A549 (cell line): ENCODE measurements around the gene GREB1. TPM values are rescaled to one million over a fixed set of nuclear protein-coding genes. Genes with fewer than 3 reads are reported as not detected.

Experiments
- ATAC-seq, 2 experiments: fragments of 200-7000 bp in 1 of 2; fragments of >200 bp in 1 of 2; cut with Nextera tagmentation in 1 of 2; cut with Tn5 transposase in 1 of 2; 3 replicates each; pipeline versions ENCODE4 v1.8.0 to v1.9.1; 2018 to 2020; ENCODE audit warnings: mild to moderate bottlenecking in 1 of 2, moderate library complexity in 1 of 2
- CTCF ChIA-PET: fragments of 300-600 bp; sonication (Branson Sonifier 250); formaldehyde crosslinking; extraction: SDS; loops from one replicate; lab custom pipeline; 2021; ENCODE audit warnings: antibody characterized with exemption, inconsistent platforms; lab: Yijun Ruan, JAX
- POLR2A ChIA-PET: fragments of 350-600 bp; formaldehyde crosslinking; extraction: SDS; loops from one replicate; lab custom pipeline; 2021; ENCODE audit warnings: antibody characterized with exemption, inconsistent platforms; lab: Yijun Ruan, JAX
- DNase-seq, 2 experiments: peaks; one replicate each; pipeline versions ENCODE4 v3.0.0 to v3.0.0-alpha.2; 2011 to 2016; ENCODE audit warnings: low read depth in 1 of 2, low spot score in 1 of 2
- FAIRE-seq: peaks from 2 replicates; lab custom pipeline; 2011; peaks lifted over from hg19 to GRCh38; lab: Jason Lieb, UNC
- H3K27ac ChIP-seq, 2 experiments: fragments of >200 bp; sonication (Bioruptor Twin); formaldehyde crosslinking; 3 replicates each; pipeline ENCODE4 v1.5.1; 2016 to 2017
- H3K4me1 ChIP-seq: fragments of >200 bp; sonication (Bioruptor Twin); formaldehyde crosslinking; 3 replicates; pipeline ENCODE4 v1.6.1; 2016
- H3K4me2 ChIP-seq: fragments of >200 bp; sonication (Bioruptor Twin); formaldehyde crosslinking; 3 replicates; pipeline ENCODE4 v1.6.1; 2016
- H3K4me3 ChIP-seq: fragments of >200 bp; sonication (Bioruptor Twin); formaldehyde crosslinking; 3 replicates; pipeline ENCODE4 v1.5.1; 2016
- H3K9me3 ChIP-seq: fragments of >200 bp; sonication (Bioruptor Twin); formaldehyde crosslinking; 3 replicates; pipeline ENCODE4 v1.6.1; 2016
- BHLHE40 ChIP-seq: IDR thresholded peaks from 2 replicates; pipeline ENCODE4 v1.6.1; 2012; ENCODE audit warnings: low read depth, low read length, inconsistent platforms
- CHD2 ChIP-seq: fragments of 150-350 bp; IDR thresholded peaks from 2 replicates; pipeline ENCODE4 v1.6.1; 2014; ENCODE audit warnings: low read length; ENCODE audit not compliant: partially characterized antibody
- EP300 ChIP-seq, 2 experiments: fragments of >200 bp; sonication (Bioruptor Twin); formaldehyde crosslinking; IDR thresholded peaks; 2 replicates in 1 of 2; 3 replicates in 1 of 2; pipeline ENCODE4 v1.6.1; 2016 to 2017
- HDAC2 ChIP-seq: fragments of 200-600 bp; sonication (generic); IDR thresholded peaks from 2 replicates; pipeline ENCODE4 v1.6.1; 2016
- HOXA7 ChIP-seq: fragments of 250-450 bp; sonication (Bioruptor Pico); IDR thresholded peaks from 2 replicates; pipeline ENCODE4 v1.5.0; 2020; ENCODE audit warnings: mild to moderate bottlenecking, moderate library complexity
- HOXB5 ChIP-seq: fragments of 250-450 bp; sonication (Bioruptor Pico); IDR thresholded peaks from 2 replicates; pipeline ENCODE4 v1.5.0; 2020; ENCODE audit warnings: mild to moderate bottlenecking, moderate library complexity
- JUN ChIP-seq, 2 experiments: fragments of >200 bp; sonication (Bioruptor Twin); formaldehyde crosslinking; IDR thresholded peaks; 2 replicates in 1 of 2; 3 replicates in 1 of 2; pipeline ENCODE4 v1.6.1; 2016 to 2017
- JUNB ChIP-seq: fragments of >200 bp; sonication (Bioruptor Twin); formaldehyde crosslinking; IDR thresholded peaks from 2 replicates; pipeline ENCODE4 v1.6.1; 2016
- KDM5A ChIP-seq: fragments of 200-600 bp; sonication (generic); IDR thresholded peaks from 2 replicates; pipeline ENCODE4 v1.6.1; 2016; ENCODE audit warnings: antibody characterized with exemption, mild to moderate bottlenecking
- MAZ ChIP-seq: fragments of 150-350 bp; IDR thresholded peaks from 2 replicates; pipeline ENCODE4 v1.6.1; 2014; ENCODE audit warnings: antibody characterized with exemption, low read depth, low read length, borderline replicate concordance
- PHF8 ChIP-seq: fragments of 200-600 bp; sonication (generic); IDR thresholded peaks from 2 replicates; pipeline ENCODE4 v1.6.1; 2016; ENCODE audit warnings: low read depth, mild to moderate bottlenecking, antibody characterized with exemption, moderate library complexity, borderline replicate concordance
- POLR2A ChIP-seq: IDR thresholded peaks from 2 replicates; pipeline ENCODE4 v1.6.1; 2012; ENCODE audit warnings: mild to moderate bottlenecking, low read length
- RARB ChIP-seq: fragments of 250-450 bp; sonication (Bioruptor Pico); IDR thresholded peaks from 2 replicates; pipeline ENCODE4 v1.8.0; 2021; ENCODE audit warnings: mild to moderate bottlenecking, moderate library complexity
- RFX5 ChIP-seq: fragments of 450-650 bp; IDR thresholded peaks from 2 replicates; pipeline ENCODE4 v1.7.1; 2014; ENCODE audit warnings: antibody characterized with exemption, mild to moderate bottlenecking, moderate library complexity
- RNF2 ChIP-seq: fragments of 200-600 bp; sonication (generic); IDR thresholded peaks from 2 replicates; pipeline ENCODE4 v1.6.1; 2016; ENCODE audit warnings: low read depth, mild to moderate bottlenecking, antibody characterized with exemption, moderate library complexity, borderline replicate concordance
- ZSCAN20 ChIP-seq: fragments of 250-450 bp; sonication (Bioruptor Pico); IDR thresholded peaks from 2 replicates; pipeline ENCODE4 v1.8.0; 2022; ENCODE audit warnings: mild to moderate bottlenecking, moderate library complexity
- WGBS: methylation state at CpG from one replicate; pipeline ENCODE4 v1.1.6; 2017; ENCODE audit errors: missing lambda C conversion rate; 5-methylcytosine and 5-hydroxymethylcytosine counted together
- polyA plus RNA-seq, 4 experiments: library from polyadenylated mRNA; depleted of rRNA in 3 of 4; stranded (reverse); fragments of >200 nt; fragmentation: RNase III in 1 of 4; extraction: RNeasy Plus Mini Kit Qiagen cat#74134 plus additional on column Dnase treatment in 1 of 4; gene quantifications; 2 replicates in 3 of 4; 3 replicates in 1 of 4; pipeline ENCODE4 v1.2.3, GENCODE V29; 2011 to 2017
- TF ChIP-seq, protein P1 (sequence below): IDR thresholded peaks from 2 replicates; pipeline ENCODE4 v1.6.1; 2012
- TF ChIP-seq, protein P2 (sequence below): fragments of 250-450 bp; sonication (Bioruptor Pico); IDR thresholded peaks from 2 replicates; pipeline ENCODE4 v1.5.0; 2021; ENCODE audit warnings: mild to moderate bottlenecking, moderate library complexity, borderline replicate concordance
- TF ChIP-seq, protein P3 (sequence below): IDR thresholded peaks from 2 replicates; pipeline ENCODE4 v1.6.1; 2012; ENCODE audit warnings: low read depth, borderline replicate concordance
- TF ChIP-seq, protein P4 (sequence below): fragments of 250-450 bp; sonication (Bioruptor Pico); IDR thresholded peaks from 2 replicates; pipeline ENCODE4 v1.5.0; 2020; ENCODE audit warnings: low read depth, mild to moderate bottlenecking, moderate library complexity

GREB1 gene
- polyA plus RNA-seq, 2 of the 4 experiments (the other 2 are of a cell fraction), result 1.1 to 1.3 TPM

DNA sequence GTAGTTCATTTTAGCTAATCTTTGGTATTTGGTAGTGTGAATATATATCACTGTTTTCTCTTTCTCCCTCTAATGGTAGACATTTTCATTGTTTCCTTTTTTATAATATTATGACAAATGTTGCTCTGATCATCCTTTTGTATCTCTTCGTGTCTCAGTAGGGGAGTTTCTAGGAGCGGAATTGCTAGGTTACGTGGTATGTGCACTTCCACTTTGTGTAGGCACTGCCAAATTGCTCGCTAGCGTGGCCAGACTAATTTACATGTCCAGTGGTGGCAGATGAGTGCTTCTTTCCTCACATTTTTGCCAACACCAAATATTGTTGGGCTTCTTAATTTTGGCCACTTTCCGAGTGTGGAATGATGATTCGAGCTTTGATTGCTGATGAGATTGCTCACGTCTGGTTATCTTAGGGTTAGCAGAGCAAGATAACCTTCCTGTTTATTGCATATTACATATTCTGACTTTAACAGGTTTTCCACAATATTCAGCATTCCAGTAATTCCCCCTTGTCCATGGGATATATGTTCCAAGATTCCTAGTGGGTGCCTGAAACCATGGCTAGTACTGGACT, 30.4 kb upstream of the GREB1 start:
- Histone ChIP-seq H3K4me1 (peaks cover 5% of the 10 kb centered on the region), H3K9me3 (peaks cover 16% of the 10 kb centered on the region; the same call in 2 of the 3 replicates), H3K4me2 (no peak overlapping the region), H3K4me3 (no peak overlapping the region), H3K27ac (no peak overlapping the region)
- 54% methylated on average over 8 of the region's 8 CpGs for WGBS
- ChIA-PET POLR2A (no interaction called here), CTCF (interaction anchor here (0.6 kb wide), 1 partner anchor 165 kb away, joined by 3 read pairs; no protein-coding TSS in a partner anchor)
- ATAC-seq, result no peak
- TF ChIP-seq HOXA7 (no peak), MAZ (no peak), CHD2 (no peak), JUN (IDR thresholded peaks at IDR 0.05) (no peak), JUNB (no peak), RNF2 (no peak), RFX5 (no peak), EP300 (IDR thresholded peaks at IDR 0.05) (no peak), ZSCAN20 (CRISPR knock-in tag) (no peak), KDM5A (no peak), HDAC2 (no peak), POLR2A (no peak)
- TF ChIP-seq, protein P1, sequence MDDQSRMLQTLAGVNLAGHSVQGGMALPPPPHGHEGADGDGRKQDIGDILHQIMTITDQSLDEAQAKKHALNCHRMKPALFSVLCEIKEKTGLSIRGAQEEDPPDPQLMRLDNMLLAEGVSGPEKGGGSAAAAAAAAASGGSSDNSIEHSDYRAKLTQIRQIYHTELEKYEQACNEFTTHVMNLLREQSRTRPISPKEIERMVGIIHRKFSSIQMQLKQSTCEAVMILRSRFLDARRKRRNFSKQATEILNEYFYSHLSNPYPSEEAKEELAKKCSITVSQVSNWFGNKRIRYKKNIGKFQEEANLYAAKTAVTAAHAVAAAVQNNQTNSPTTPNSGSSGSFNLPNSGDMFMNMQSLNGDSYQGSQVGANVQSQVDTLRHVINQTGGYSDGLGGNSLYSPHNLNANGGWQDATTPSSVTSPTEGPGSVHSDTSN, result no peak
- TF ChIP-seq, protein P2, sequence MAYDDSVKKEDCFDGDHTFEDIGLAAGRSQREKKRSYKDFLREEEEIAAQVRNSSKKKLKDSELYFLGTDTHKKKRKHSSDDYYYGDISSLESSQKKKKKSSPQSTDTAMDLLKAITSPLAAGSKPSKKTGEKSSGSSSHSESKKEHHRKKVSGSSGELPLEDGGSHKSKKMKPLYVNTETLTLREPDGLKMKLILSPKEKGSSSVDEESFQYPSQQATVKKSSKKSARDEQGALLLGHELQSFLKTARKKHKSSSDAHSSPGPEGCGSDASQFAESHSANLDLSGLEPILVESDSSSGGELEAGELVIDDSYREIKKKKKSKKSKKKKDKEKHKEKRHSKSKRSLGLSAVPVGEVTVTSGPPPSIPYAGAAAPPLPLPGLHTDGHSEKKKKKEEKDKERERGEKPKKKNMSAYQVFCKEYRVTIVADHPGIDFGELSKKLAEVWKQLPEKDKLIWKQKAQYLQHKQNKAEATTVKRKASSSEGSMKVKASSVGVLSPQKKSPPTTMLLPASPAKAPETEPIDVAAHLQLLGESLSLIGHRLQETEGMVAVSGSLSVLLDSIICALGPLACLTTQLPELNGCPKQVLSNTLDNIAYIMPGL (CRISPR knock-in tag), result no peak
- TF ChIP-seq, protein P3, sequence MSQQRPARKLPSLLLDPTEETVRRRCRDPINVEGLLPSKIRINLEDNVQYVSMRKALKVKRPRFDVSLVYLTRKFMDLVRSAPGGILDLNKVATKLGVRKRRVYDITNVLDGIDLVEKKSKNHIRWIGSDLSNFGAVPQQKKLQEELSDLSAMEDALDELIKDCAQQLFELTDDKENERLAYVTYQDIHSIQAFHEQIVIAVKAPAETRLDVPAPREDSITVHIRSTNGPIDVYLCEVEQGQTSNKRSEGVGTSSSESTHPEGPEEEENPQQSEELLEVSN, result no peak
- TF ChIP-seq, all 56 proteins: peak for 0
- no peak for FAIRE-seq
- DNase-seq, result peak in 1 of 2 experiments; percentile 19

DNA sequence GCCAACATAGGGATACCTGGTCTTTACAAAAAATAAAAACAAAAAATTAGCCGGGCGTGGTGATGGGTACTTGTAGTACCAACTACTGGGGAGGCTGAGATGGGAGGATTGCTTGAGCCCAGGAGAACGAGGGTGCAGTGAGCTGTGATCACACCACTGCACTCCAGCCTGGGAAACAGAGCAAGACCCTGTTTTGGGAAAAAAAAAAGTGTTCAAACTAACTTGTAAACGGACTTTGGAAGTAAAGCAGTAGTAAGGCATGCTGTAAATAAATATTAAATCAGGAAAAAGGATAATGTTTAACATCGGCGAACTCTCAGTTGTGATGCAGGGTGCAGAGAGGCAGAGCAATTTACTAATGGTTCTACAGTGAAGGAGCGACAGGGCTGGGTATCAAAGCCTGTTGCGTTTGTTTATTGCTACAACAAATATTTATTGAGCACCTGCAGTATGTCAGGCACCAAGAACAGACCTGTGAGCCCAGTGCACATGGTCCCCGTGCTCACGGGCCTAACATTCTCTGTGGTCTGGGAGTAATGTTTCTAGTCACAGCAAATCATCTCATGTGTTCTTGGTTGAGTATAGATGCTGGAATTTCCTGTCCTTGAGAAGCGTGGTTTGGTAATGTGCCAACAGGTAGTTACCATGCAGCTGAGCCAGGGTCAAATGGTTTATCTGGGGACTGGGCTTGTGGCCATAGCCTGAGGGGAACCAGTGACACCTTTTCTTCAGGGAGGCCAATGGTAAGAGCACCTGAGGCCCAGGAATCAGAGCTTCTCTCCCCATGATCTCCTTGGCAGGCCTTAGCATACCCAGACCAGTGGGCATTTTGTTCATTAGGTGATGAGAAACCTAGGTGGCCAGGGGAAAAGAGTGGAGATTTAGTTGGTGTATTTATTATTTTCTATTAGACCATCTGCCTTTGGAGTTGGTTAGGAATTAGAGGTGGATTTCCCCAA, 27.9 kb upstream of the GREB1 start:
- Histone ChIP-seq H3K4me1 (no peaks in the 10 kb centered on the region), H3K9me3 (peaks cover 16% of the 10 kb centered on the region; the same call in 2 of the 3 replicates), H3K27ac (no peak overlapping the region), H3K4me3 (no peak overlapping the region), H3K4me2 (no peak overlapping the region)
- ATAC-seq (no peak), FAIRE-seq (no peak), DNase-seq (no peak)
- TF ChIP-seq HOXB5, result no peak
- no peak for TF ChIP-seq PHF8
- no peak for TF ChIP-seq BHLHE40
- TF ChIP-seq, protein P4, sequence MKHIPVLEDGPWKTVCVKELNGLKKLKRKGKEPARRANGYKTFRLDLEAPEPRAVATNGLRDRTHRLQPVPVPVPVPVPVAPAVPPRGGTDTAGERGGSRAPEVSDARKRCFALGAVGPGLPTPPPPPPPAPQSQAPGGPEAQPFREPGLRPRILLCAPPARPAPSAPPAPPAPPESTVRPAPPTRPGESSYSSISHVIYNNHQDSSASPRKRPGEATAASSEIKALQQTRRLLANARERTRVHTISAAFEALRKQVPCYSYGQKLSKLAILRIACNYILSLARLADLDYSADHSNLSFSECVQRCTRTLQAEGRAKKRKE (CRISPR knock-in tag), result no peak
- TF ChIP-seq HOXA7, result no peak
- no peak for TF ChIP-seq MAZ
- no peak for TF ChIP-seq RARB (CRISPR knock-in tag)
- POLR2A ChIA-PET, result no interaction called here
- CTCF ChIA-PET, result interaction anchor here (1.2 kb wide), 1 partner anchor 9 kb away, joined by 3 read pairs; no protein-coding TSS in a partner anchor
- 49% methylated on average over 11 of the region's 11 CpGs for WGBS
